ENCODE measurements around the gene BYSL. TPM values are rescaled to one million over a fixed set of nuclear protein-coding genes. Genes with fewer than 3 reads are reported as not detected.

The BYSL gene
- total RNA-seq, 1 experiment from 2014 or later: 27.8 TPM

DNA sequence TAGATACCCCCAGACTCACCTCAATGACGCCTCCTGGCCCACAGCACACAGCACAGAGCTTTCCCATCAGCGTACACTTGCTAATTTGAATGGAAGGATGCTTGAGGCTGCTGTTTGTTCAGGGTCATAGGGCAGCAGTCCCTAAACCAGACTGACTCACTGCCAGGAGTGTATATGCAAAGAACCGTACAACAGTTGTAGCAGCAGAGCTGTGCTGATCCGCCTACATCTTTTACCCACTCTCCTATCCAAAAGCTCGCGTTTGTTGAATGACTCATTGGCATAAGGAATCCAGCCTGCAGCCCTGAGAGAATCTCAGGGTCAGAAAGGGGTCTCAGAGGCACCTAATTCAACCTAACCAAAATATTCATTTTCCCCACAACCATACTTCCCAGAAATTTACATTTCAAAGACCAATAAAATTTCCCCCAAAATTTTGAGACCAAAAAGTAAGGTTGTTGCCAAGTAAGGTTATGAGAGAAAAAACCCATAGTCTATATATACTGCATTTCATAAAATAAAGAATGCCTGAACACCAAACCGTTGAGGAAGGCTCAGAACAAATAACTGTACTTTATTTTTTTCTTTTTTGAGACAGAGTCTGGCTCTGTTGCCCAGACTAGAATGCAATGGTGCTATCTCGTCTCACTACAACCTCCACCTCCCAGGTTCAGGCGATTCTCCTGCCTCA lies 55.6 kb downstream of the BYSL start:
- DNase-seq (ENCODE audit: low spot score): no peak

Other genes starting within 250 kb of the BYSL start
- 1.6 and 9.2 TPM in 2 replicates for gene TFEB, start 185.9 kb upstream of the BYSL start, total RNA-seq (2014; rRNA removed; shearing (Covaris generic))
- not detected in 2 replicates for gene PGC, start 174.1 kb upstream of the BYSL start, total RNA-seq (2014; rRNA removed; shearing (Covaris generic))
- 0.66 and 1.1 TPM in 2 replicates for gene FRS3, start 141.6 kb upstream of the BYSL start, total RNA-seq (2014; rRNA removed; shearing (Covaris generic))
- not detected in 2 replicates for gene PRICKLE4, start 140.7 kb upstream of the BYSL start, total RNA-seq (2014; rRNA removed; shearing (Covaris generic))
- gene TOMM6, start 133.8 kb upstream of the BYSL start, total RNA-seq (2014; rRNA removed; shearing (Covaris generic)): 222 and 348 TPM in 2 replicates
- 1.4 and 1.8 TPM in 2 replicates for gene USP49, start 26.1 kb upstream of the BYSL start, total RNA-seq (2014; rRNA removed; shearing (Covaris generic))
- 49.4 and 51.8 TPM in 2 replicates for gene MED20, start 360 bp upstream of the BYSL start, total RNA-seq (2014; rRNA removed; shearing (Covaris generic))
- gene CCND3, start 20.3 kb downstream of the BYSL start, total RNA-seq (2014; rRNA removed; shearing (Covaris generic)): 50.0 and 51.3 TPM in 2 replicates
- gene TAF8, start 129.0 kb downstream of the BYSL start, total RNA-seq (2014; rRNA removed; shearing (Covaris generic)): 27.8 and 30.4 TPM in 2 replicates
- not detected in 2 replicates for gene C6orf132, start 221.1 kb downstream of the BYSL start, total RNA-seq (2014; rRNA removed; shearing (Covaris generic))